GM23338 (cell line): ENCODE measurements around the gene NDC1.
A peak's percentile ranks its signal among the peaks of the same experiment; 100 is the strongest.

ENCODE experiments used
- CTCF ChIP-seq, 2 experiments: fragments of 200-600 bp in 1 of 2; sonication (generic) in 1 of 2; conservative IDR thresholded peaks; 2 replicates each; pipeline versions ENCODE4 v1.5.1 to v1.6.1; 2016 to 2017; ENCODE audit warnings: antibody characterized with exemption in 2 of 2, low read depth in 2 of 2, mild to moderate bottlenecking in 2 of 2, moderate library complexity in 1 of 2
- ETS1 ChIP-seq: IDR thresholded peaks from 2 replicates; pipeline ENCODE4 v1.6.1; 2016; ENCODE audit warnings: antibody characterized with exemption
- EZH2 ChIP-seq: fragments of 200-600 bp; sonication (generic); IDR thresholded peaks from one replicate; pipeline ENCODE4 v1.8.0; 2017; ENCODE audit warnings: antibody characterized with exemption, mild to moderate bottlenecking, low read depth; ENCODE audit not compliant: unreplicated experiment
- JUNB ChIP-seq: IDR thresholded peaks from one replicate; pipeline ENCODE4 v1.6.1; 2016; ENCODE audit warnings: antibody characterized with exemption; ENCODE audit not compliant: unreplicated experiment
- POLR2AphosphoS5 ChIP-seq: IDR thresholded peaks from 2 replicates; pipeline ENCODE4 v1.6.1; 2016; ENCODE audit warnings: antibody characterized with exemption, low read depth
- ZNF462 ChIP-seq: fragments of 250-450 bp; sonication (Bioruptor Pico); IDR thresholded peaks from 2 replicates; pipeline ENCODE4 v1.5.0; 2020; ENCODE audit warnings: mild to moderate bottlenecking, moderate library complexity

GRCh38 chr1:53878492-53879105 is 40.5 kb upstream of the NDC1 start:
- TF ChIP-seq CTCF (conservative IDR thresholded peaks at IDR 0.05; ENCODE audit: low read depth in 2 of 2) = peak; percentile 59 to 78
- no peak for TF ChIP-seq ZNF462 (CRISPR knock-in tag)
- no peak for TF ChIP-seq EZH2
- TF ChIP-seq POLR2AphosphoS5 = no peak
- no peak for TF ChIP-seq JUNB
- TF ChIP-seq ETS1 = no peak
